WTC11 (cell line): ENCODE measurements around the gene STK35. TPM values are rescaled to one million over a fixed set of nuclear protein-coding genes. Genes with fewer than 3 reads are reported as not detected.
A peak's percentile ranks its signal among the peaks of the same experiment; 100 is the strongest.
"Not testable (repeated sequence)": the region's sequence is repeated elsewhere in the genome, so short reads cannot be mapped to it uniquely, and the experiment has no call there.

Source experiments
- ATAC-seq: fragments of 200-7000 bp; cut with Tn5 transposase; 2 replicates; pipeline ENCODE4 v1.10.0; 2021; ENCODE audit warnings: mild to moderate bottlenecking, moderate library complexity
- CTCF ChIA-PET: fragments of 300-600 bp; sonication (Branson Sonifier 250); formaldehyde crosslinking; loops from one replicate; lab custom pipeline; 2021; ENCODE audit warnings: antibody characterized with exemption; lab: Charles Lee
- POLR2A ChIA-PET: fragments of 350-600 bp; sonication (Branson Sonifier 250); formaldehyde crosslinking; loops from one replicate; lab custom pipeline; 2021; ENCODE audit warnings: antibody characterized with exemption; lab: Charles Lee
- DNase-seq: peaks from one replicate; pipeline ENCODE4 v3.0.0; 2021; ENCODE audit warnings: low spot score
- H3K27ac Mint-ChIP-seq: 2 replicates; pipeline ENCODE4 v1.8.0; 2021; ENCODE audit warnings: mixed read lengths
- H3K27me3 Mint-ChIP-seq: 2 replicates; pipeline ENCODE4 v1.8.0; 2021; ENCODE audit warnings: low read depth, mild to moderate bottlenecking, moderate library complexity, mixed read lengths
- H3K36me3 Mint-ChIP-seq: 2 replicates; pipeline ENCODE4 v1.8.0; 2021; ENCODE audit warnings: mixed read lengths
- H3K4me1 Mint-ChIP-seq: 2 replicates; pipeline ENCODE4 v1.8.0; 2022; ENCODE audit warnings: mixed read lengths
- H3K4me3 Mint-ChIP-seq: 2 replicates; pipeline ENCODE4 v1.8.0; 2021; ENCODE audit warnings: mild to moderate bottlenecking, moderate library complexity, mixed read lengths
- H3K9me3 Mint-ChIP-seq: 2 replicates; pipeline ENCODE4 v1.8.0; 2021; ENCODE audit warnings: mixed read lengths
- AR ChIP-seq: fragments of 250-450 bp; sonication (Bioruptor Pico); IDR thresholded peaks from 2 replicates; pipeline ENCODE4 v1.9.0; 2021; ENCODE audit warnings: mild to moderate bottlenecking
- ATF6 ChIP-seq: sonication (generic); formaldehyde crosslinking; IDR thresholded peaks from 2 replicates; pipeline ENCODE4 v1.8.1; 2023; ENCODE audit warnings: mild to moderate bottlenecking, missing genetic modification reagents
- CREM ChIP-seq: sonication (generic); formaldehyde crosslinking; IDR thresholded peaks from 2 replicates; pipeline ENCODE4 v1.8.1; 2022; ENCODE audit warnings: mild to moderate bottlenecking, missing genetic modification reagents, moderate library complexity
- E2F4 ChIP-seq: sonication (generic); formaldehyde crosslinking; IDR thresholded peaks from 2 replicates; pipeline ENCODE4 v1.8.1; 2022; ENCODE audit warnings: low read depth, mild to moderate bottlenecking, moderate library complexity, missing genetic modification reagents, borderline replicate concordance
- ESRRA ChIP-seq: sonication (generic); formaldehyde crosslinking; IDR thresholded peaks from 2 replicates; pipeline ENCODE4 v1.8.1; 2022; ENCODE audit warnings: mild to moderate bottlenecking, missing genetic modification reagents, borderline replicate concordance
- FOXJ3 ChIP-seq: sonication (generic); formaldehyde crosslinking; IDR thresholded peaks from 2 replicates; pipeline ENCODE4 v1.9.0; 2021; ENCODE audit warnings: missing genetic modification reagents, mild to moderate bottlenecking, borderline replicate concordance
- GABPB1 ChIP-seq: sonication (generic); formaldehyde crosslinking; IDR thresholded peaks from 2 replicates; pipeline ENCODE4 v1.8.1; 2023; ENCODE audit warnings: mild to moderate bottlenecking, missing genetic modification reagents
- HMGA2 ChIP-seq: fragments of 250-450 bp; sonication (Bioruptor Pico); IDR thresholded peaks from 2 replicates; pipeline ENCODE4 v1.4.0; 2021; ENCODE audit warnings: mild to moderate bottlenecking, moderate library complexity
- MLX ChIP-seq: sonication (generic); formaldehyde crosslinking; IDR thresholded peaks from 2 replicates; pipeline ENCODE4 v1.8.1; 2023; ENCODE audit warnings: mild to moderate bottlenecking, missing genetic modification reagents, moderate library complexity
- NFATC4 ChIP-seq: fragments of 250-450 bp; sonication (Bioruptor Pico); IDR thresholded peaks from 2 replicates; pipeline ENCODE4 v1.9.0; 2021; ENCODE audit warnings: mild to moderate bottlenecking
- PRDM15 ChIP-seq: sonication (generic); formaldehyde crosslinking; IDR thresholded peaks from 2 replicates; pipeline ENCODE4 v1.8.0; 2022; ENCODE audit warnings: missing genetic modification reagents
- PREB ChIP-seq: sonication (generic); formaldehyde crosslinking; IDR thresholded peaks from 2 replicates; pipeline ENCODE4 v1.8.1; 2022; ENCODE audit warnings: mild to moderate bottlenecking, missing genetic modification reagents, moderate library complexity, borderline replicate concordance
- SMAD4 ChIP-seq: sonication (generic); formaldehyde crosslinking; IDR thresholded peaks from 2 replicates; pipeline ENCODE4 v1.8.0; 2022; ENCODE audit warnings: mild to moderate bottlenecking, missing genetic modification reagents
- SOX15 ChIP-seq: fragments of 250-450 bp; sonication (Bioruptor Pico); IDR thresholded peaks from 2 replicates; pipeline ENCODE4 v1.9.0; 2021; ENCODE audit warnings: mild to moderate bottlenecking
- TP53 ChIP-seq: sonication (generic); formaldehyde crosslinking; IDR thresholded peaks from 2 replicates; pipeline ENCODE4 v1.8.1; 2023; ENCODE audit warnings: mild to moderate bottlenecking, missing genetic modification reagents
- USF1 ChIP-seq: sonication (generic); formaldehyde crosslinking; IDR thresholded peaks from 2 replicates; pipeline ENCODE4 v1.8.0; 2022; ENCODE audit warnings: mild to moderate bottlenecking, missing genetic modification reagents
- ZNF416 ChIP-seq: fragments of 250-450 bp; sonication (Bioruptor Pico); IDR thresholded peaks from 2 replicates; pipeline ENCODE4 v1.9.0; 2021; ENCODE audit warnings: mild to moderate bottlenecking, inconsistent platforms
- ZNF671 ChIP-seq: fragments of 250-450 bp; sonication (Bioruptor Pico); IDR thresholded peaks from 2 replicates; pipeline ENCODE4 v1.8.0; 2021; ENCODE audit warnings: mild to moderate bottlenecking
- ZSCAN18 ChIP-seq: fragments of 250-450 bp; sonication (Bioruptor Pico); IDR thresholded peaks from 2 replicates; pipeline ENCODE4 v2.1.2; 2022; ENCODE audit warnings: mild to moderate bottlenecking, moderate library complexity
- total RNA-seq: library from RNA; stranded (reverse); gene quantifications from 3 replicates; pipeline ENCODE4 v1.2.3, GENCODE V29; 2021

Gene STK35
- total RNA-seq, 1 experiment from 2014 or later, result 37.2 TPM

GRCh38 chr20:2183381-2183780 is 81.8 kb downstream of the STK35 start:
- Mint-ChIP-seq H3K4me1 (no peaks in the 10 kb centered on the region), H3K9me3 (peaks cover 14% of the 10 kb centered on the region), H3K4me3 (no peak overlapping the region), H3K27me3 (no peaks in the 10 kb centered on the region; the same call in 1 of the 2 replicates), H3K27ac (no peak overlapping the region), H3K36me3 (no peaks in the 10 kb centered on the region; the same call in 1 of the 2 replicates)
- no peak for TF ChIP-seq TP53 (CRISPR knock-in tag)
- no peak for TF ChIP-seq ZNF671 (CRISPR knock-in tag)
- no peak for TF ChIP-seq FOXJ3 (CRISPR knock-in tag)
- TF ChIP-seq NFATC4 (CRISPR knock-in tag), result no peak
- no peak for TF ChIP-seq CREM (CRISPR knock-in tag)
- TF ChIP-seq SOX15 (CRISPR knock-in tag), result no peak
- TF ChIP-seq SMAD4, result no peak
- no peak for TF ChIP-seq ESRRA (CRISPR knock-in tag)
- no peak for TF ChIP-seq ATF6
- no peak for TF ChIP-seq GABPB1
- no peak for TF ChIP-seq ZNF416 (CRISPR knock-in tag)
- no peak for TF ChIP-seq ZSCAN18 (CRISPR knock-in tag)
- no peak for TF ChIP-seq MLX (CRISPR knock-in tag)
- TF ChIP-seq PRDM15 (CRISPR knock-in tag), result no peak
- POLR2A ChIA-PET, result no interaction called here
- no peak for DNase-seq
- CTCF ChIA-PET, result interaction anchor here (0.9 to 3.5 kb wide), 2 partner anchors 11 to 157 kb away, joined by 3 to 24 read pairs; no protein-coding TSS in a partner anchor
- ATAC-seq, result no peak

GRCh38 chr20:2184933-2185332 is 83.3 kb downstream of the STK35 start:
- TF ChIP-seq HMGA2, result peak; percentile 73
- TF ChIP-seq, all 79 proteins: peak for 1; not testable (repeated sequence) for 78
- POLR2A ChIA-PET, H3K4me3 Mint-ChIP-seq, ATAC-seq, DNase-seq, H3K4me1 Mint-ChIP-seq, H3K36me3 Mint-ChIP-seq, CTCF ChIA-PET, H3K27ac Mint-ChIP-seq, H3K27me3 Mint-ChIP-seq: not testable (repeated sequence)
- H3K9me3 Mint-ChIP-seq, result peaks cover 14% of the 10 kb centered on the region

- H3K36me3 Mint-ChIP-seq, result no peaks in the 10 kb centered on the region
- no peak for DNase-seq
- H3K4me3 Mint-ChIP-seq, result no peak overlapping the region
- H3K27me3 Mint-ChIP-seq, result no peaks in the 10 kb centered on the region
- 0 out of 2 replicates have a peak, but pooled peaks have one; percentile 30 for ATAC-seq
- H3K4me1 Mint-ChIP-seq, result peaks cover 9% of the 10 kb centered on the region
- POLR2A ChIA-PET, result interaction anchor here (0.6 kb wide), 1 partner anchor 97 kb away, joined by 4 read pairs; no protein-coding TSS in a partner anchor
- CTCF ChIA-PET, result interaction anchor here (2.2 kb wide), 1 partner anchor 191 kb away, joined by 5 read pairs; no protein-coding TSS in a partner anchor
- no peaks in the 10 kb centered on the region for H3K9me3 Mint-ChIP-seq
- no peak overlapping the region for H3K27ac Mint-ChIP-seq
- TF ChIP-seq PREB (CRISPR knock-in tag) (no peak), SMAD4 (no peak), AR (CRISPR knock-in tag) (no peak), USF1 (no peak), E2F4 (no peak)
Observed at GRCh38 chr20:2195614-2196013, 94.0 kb downstream of the STK35 start.
